GM21515 (cell line): ENCODE results near the gene SHC2.

Experiments used
- ATAC-seq: cut with Tn5 transposase; IDR thresholded peaks from one replicate; pipeline ENCODE4 v1.9.1; 2021; ENCODE audit not compliant: unreplicated experiment

Gene SHC2, protein sequence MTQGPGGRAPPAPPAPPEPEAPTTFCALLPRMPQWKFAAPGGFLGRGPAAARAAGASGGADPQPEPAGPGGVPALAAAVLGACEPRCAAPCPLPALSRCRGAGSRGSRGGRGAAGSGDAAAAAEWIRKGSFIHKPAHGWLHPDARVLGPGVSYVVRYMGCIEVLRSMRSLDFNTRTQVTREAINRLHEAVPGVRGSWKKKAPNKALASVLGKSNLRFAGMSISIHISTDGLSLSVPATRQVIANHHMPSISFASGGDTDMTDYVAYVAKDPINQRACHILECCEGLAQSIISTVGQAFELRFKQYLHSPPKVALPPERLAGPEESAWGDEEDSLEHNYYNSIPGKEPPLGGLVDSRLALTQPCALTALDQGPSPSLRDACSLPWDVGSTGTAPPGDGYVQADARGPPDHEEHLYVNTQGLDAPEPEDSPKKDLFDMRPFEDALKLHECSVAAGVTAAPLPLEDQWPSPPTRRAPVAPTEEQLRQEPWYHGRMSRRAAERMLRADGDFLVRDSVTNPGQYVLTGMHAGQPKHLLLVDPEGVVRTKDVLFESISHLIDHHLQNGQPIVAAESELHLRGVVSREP

GRCh38 chr19:460877-461720 lies at the start of gene SHC2:
Gene SHC2, minus strand, starts transcription at chr19:461033. Its CDS starts 37 bp downstream, at chr19:460996.
- ATAC-seq = no peak

DNA sequence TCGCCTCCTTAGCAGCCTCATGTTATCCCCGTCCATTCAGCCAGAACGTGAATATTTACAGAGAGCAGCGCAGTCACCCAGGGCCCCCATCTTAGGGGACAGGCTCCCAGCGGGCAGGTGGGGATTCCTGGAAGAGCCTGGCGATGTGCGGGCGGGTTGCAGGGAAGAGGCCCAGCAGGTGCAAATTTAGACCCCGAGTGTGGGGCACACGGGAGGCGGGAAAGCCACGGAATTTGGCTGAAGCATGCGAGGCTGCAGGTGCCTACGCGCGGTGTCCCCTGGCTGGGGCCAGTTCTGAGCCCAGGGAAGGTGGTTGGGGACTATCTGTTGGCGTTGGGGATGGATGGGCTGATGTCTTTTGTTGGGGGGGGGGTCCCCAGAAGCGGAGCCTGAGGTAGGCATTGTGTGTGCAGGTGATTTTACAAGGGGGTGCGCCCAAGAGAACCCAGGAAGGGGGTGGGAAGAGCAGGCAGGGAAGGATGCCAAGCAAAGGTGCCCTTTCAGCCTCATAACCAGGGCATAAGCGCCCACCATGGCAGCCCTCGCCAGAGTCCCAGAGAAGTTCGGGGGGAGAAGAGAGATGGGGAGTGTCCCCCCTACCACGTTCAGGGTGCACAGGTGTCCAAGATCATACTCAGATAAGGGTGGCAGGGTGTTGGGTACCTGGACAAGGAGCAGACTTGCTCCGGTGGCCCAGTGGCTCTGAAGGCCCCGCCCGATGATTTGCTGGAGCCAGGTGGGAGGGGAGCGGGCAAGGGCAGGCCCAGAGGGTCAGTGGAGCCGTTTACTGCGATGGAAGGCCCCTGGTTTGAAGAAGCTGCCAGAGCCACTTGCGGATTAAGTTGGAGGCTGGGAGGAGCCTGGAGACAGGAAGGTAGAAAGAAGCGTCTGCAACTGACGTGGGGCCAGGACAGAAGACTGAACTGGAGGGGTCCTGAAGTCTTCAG lies 47.6 kb upstream of the SHC2 start:
- no peak for ATAC-seq

GRCh38 chr19:507286-508203 lies 46.7 kb upstream of the SHC2 start, which contains the start of gene TPGS1:
Gene TPGS1, plus strand, starts transcription at chr19:507497. Its CDS starts 10 bp downstream, at chr19:507507.
- peak; percentile 60 for ATAC-seq

DNA sequence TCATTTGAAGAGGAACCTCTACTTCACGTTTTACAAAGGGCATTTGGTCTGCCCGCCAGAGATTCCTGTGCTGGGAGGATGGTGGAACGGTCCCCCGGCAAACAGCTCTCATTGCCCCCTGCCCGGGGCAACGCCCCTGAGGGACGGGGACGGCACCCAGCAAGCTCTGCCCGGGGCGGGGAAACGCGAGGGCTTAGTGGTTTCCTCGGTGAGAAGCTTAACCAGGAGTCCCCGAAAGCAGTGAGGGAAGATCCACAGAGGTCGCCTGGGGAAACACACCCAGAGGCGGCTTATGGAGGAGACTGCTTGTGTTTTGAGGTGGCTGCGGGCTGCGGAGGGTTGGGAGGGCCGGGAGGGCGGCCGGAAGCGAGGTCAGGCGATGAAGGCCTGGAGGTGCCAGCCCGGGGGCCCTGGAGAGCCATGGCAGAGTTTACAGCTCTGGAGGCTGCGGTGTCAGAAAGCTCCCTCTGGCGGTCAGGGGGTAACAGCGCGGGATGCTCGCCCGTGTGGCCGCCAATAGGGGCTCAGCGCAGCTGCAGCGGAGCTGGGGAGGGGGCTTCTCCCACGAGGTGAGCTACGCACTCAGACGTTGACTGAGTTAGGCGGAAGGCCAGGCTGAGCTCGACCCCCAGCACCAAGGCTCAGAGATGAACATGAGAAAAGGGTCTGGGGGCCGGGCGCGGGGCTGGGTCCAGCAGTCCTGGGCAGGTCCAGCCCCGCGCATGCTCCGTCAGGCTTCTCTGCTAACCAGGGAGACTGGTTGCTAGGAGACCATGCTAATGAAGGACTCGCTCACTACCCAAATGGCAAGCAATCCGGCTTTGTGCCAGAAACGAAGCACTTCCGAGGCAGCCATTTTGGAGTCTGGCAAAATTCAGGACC lies 45.8 kb upstream of the SHC2 start:
- peak; percentile 70 for ATAC-seq

DNA sequence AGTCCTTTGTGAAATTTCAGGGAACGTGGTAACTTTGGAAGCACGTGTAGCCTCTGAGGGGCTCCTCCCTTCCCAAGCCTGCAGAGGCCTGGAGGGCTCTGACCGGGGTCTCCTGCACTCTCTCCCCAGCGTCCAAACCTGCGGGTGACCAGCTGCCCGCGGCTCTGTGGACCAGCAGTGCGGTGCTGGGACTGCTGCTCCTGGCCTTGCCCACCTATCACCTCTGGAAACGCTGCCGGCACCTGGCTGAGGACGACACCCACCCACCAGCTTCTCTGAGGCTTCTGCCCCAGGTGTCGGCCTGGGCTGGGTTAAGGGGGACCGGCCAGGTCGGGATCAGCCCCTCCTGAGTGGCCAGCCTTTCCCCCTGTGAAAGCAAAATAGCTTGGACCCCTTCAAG lies 43.8 kb upstream of the SHC2 start:
- ATAC-seq = no peak

- no peak for ATAC-seq
Observed at GRCh38 chr19:501646-502045, 40.8 kb upstream of the SHC2 start.

- ATAC-seq = no peak
Observed at GRCh38 chr19:498977-499623, 38.3 kb upstream of the SHC2 start.

- ATAC-seq = no peak
Observed at GRCh38 chr19:498511-498891, 37.7 kb upstream of the SHC2 start.

DNA sequence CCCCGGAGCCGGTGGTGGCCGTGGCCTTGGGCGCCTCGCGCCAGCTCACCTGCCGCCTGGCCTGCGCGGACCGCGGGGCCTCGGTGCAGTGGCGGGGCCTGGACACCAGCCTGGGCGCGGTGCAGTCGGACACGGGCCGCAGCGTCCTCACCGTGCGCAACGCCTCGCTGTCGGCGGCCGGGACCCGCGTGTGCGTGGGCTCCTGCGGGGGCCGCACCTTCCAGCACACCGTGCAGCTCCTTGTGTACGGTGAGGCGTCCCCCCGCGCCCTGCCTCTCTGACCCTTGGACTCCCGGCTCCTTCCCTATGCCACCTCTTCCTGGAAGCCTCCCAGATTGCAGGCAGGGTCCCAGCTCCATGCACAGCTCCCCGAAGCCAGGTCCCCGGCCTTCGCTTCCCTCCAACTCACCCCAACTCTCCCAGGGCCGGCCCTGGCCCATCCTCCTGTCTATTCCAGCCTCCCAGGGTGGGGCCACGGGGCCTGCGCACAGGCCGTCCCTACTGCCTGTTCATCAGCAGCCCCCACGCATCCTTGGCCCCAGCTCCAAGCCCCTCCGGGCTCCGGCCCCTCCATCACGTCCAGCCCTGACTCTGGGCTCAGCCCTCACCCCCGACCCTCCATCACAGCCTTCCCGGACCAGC lies 37.2 kb upstream of the SHC2 start:
- ATAC-seq = no peak

DNA sequence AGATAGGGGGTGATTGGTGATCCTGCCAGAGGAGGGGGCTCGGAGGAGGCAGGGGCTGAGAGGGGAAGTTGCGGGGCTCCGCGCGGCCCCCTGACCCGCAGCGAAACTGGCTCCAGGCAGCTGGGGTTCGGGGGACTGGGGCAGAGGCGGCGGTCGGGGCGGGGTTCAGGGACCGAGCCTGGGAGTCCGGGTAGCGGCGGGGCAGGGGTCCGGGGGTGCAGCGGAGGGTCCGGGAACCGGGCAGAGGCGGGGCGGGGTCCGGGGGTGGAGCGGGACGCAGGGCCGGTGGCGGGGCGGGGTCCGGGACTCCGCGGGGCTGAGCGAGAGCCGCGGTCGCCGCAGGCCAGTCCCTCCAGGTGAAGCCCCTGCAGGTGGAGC lies 36.6 kb upstream of the SHC2 start:
- no peak for ATAC-seq

GRCh38 chr19:496986-497385 lies 36.2 kb upstream of the SHC2 start:
- ATAC-seq = no peak

- ATAC-seq = no peak
Observed at GRCh38 chr19:496112-496665, 35.4 kb upstream of the SHC2 start, which contains the start of gene MADCAM1. Gene MADCAM1, plus strand, starts transcription at chr19:496486. Its CDS starts 14 bp downstream, at chr19:496500.

DNA sequence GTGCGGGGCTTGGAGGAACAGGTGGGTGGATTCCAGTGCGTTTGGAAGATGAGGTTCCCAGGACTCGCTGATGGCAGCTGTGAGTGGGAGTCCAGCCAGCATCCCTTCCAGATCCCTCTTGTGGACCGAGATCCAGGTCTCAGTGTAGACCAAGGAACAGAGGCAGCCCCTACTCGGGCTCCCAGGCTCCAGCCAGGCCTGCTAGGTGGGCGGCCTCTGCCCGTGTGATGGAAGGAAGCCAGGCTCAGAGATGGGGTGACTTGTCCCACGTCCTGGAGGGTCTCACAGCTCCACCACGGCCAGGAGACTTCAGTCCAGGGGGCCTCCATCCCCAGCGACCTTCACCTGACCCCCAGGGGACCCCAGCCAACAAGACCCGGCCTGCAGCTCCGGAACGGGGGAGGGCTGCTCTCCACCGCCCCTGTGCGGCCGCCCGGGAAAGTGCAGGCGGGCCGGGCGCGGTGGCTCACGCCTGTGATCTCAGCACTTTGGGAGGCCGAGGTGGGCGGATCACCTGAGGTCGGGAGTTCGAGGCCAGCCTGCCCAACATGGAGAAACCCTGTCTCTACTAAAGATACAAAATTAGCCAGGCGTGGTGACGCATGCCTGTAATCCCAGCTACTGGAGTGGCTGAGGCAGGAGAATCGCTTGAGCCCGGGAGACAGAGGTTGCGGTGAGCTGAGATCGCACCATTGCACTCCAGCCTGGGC lies 34.7 kb upstream of the SHC2 start:
- ATAC-seq = no peak

DNA sequence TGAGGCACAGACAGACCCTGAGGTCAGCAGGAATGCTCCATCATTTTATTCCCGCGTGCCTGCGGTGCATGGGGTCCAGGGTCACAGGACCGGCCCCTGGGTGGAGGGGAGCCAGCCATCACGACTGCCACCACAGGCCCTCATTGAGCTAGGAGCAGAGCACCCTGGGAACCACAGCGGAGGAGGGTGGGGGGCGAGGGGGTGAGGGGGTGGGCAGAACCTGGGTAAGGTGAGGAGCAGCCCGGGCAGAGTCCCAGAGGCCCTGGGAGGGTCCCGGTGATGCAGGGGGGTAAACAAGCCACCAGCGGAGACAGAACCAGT lies 34.2 kb upstream of the SHC2 start:
- no peak for ATAC-seq

DNA sequence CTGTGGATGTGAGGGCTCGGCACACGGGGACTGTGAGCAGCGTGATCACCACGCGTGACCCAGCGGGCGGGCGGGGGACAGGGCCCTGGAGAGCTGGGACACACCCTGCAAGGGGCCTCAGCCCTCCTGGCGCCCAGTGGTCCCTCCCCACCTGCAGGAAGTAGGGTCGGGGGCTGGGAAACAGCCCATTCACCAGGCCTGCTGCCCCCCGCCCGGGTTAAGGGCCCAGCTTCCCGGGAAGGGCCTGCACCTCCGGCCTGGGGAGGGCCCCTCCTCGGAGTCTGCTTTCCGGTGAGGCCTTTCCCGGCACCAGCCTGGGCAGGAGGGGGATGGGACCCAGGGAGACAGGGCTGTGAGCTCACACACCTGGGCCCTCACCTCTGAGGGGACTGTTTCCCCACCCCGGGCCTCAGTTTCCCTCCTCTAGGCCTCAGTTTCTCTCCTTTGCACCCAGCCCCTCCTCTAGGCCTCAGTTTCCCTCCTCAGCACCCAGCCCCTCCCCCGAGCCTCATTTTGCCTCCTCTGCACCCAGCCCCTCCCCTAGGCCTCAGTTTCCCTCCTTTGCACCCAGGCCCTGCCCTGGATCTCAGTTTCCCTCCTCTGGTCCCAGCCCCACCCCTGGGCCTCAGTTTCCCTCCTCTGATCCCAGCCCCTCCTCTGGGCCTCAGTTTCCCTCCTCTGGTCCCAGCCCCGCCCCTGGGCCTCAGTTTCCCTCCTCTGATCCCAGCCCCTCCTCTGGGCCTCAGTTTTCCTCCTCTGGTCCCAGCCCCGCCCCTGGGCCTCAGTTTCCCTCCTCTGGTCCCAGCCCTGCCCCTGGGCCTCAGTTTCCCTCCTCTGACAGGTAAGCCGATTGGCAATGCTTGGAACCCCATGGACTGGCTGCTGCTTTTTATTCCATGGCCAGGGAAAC lies 33.6 kb upstream of the SHC2 start:
- ATAC-seq = no peak
